Sigmoid colon (tissue), 7 donors: ENCODE data around the gene PEX7. TPM values are rescaled to one million over a fixed set of nuclear protein-coding genes. Genes with fewer than 3 reads are reported as not detected.

Experiments used
- DNase-seq: peaks from one replicate; pipeline ENCODE4 v3.0.0-alpha.2; 2019
- H3K27ac ChIP-seq, 4 donors: fragments of 200-600 bp; sonication (generic); one replicate each; pipeline ENCODE4 v1.5.1; 2016 to 2019; ENCODE audit warnings: mild to moderate bottlenecking in 1 of 4
- H3K27me3 ChIP-seq, 3 donors: fragments of 200-600 bp; sonication (generic); one replicate each; pipeline ENCODE4 v1.5.1; 2019; ENCODE audit warnings: mild to moderate bottlenecking in 1 of 3
- H3K36me3 ChIP-seq, 4 donors: fragments of 200-600 bp; sonication (generic); one replicate each; pipeline ENCODE4 v1.5.1; 2016 to 2019
- H3K4me1 ChIP-seq, 4 donors: fragments of 200-600 bp; sonication (generic); one replicate each; pipeline ENCODE4 v1.5.1; 2017 to 2019
- H3K4me3 ChIP-seq, 4 donors: fragments of 200-600 bp; sonication (generic); one replicate each; pipeline ENCODE4 v1.5.1; 2017 to 2019; ENCODE audit warnings: mild to moderate bottlenecking in 2 of 4, moderate library complexity in 1 of 4
- H3K9me3 ChIP-seq, 4 donors: fragments of 200-600 bp in 3 of 4; sonication (generic) in 3 of 4; one replicate each; pipeline versions ENCODE4 v1.5.1 to v1.6.1; 2013 to 2019
- EP300 ChIP-seq, 4 donors: sonication (generic); formaldehyde crosslinking; IDR thresholded peaks; one replicate each; pipeline ENCODE4 v1.6.1; 2017; ENCODE audit warnings: antibody characterized with exemption in 4 of 4
- POLR2A ChIP-seq, 2 donors: fragments of 450-650 bp; IDR thresholded peaks; one replicate each; pipeline ENCODE4 v1.6.1; 2016; ENCODE audit warnings: antibody characterized with exemption in 2 of 2, mild to moderate bottlenecking in 2 of 2, moderate library complexity in 2 of 2
- POLR2AphosphoS5 ChIP-seq, 4 donors: sonication (generic); formaldehyde crosslinking; IDR thresholded peaks; one replicate each; pipeline ENCODE4 v1.6.1; 2017; ENCODE audit warnings: antibody characterized with exemption in 4 of 4
- WGBS, 2 donors: extraction: QIAGEN DNeasy Blood & Tissue Kit; methylation state at CpG; one replicate each; pipeline ENCODE4 v1.1.7; 2013; 5-methylcytosine and 5-hydroxymethylcytosine counted together
- intact Hi-C: fragments of 100-400 bp; cut with DNase I; formaldehyde crosslinking; loops from one replicate; pipeline ENCODE4 v1.15.1; 2023
- polyA plus RNA-seq, 3 donors: library from polyadenylated mRNA; stranded (reverse); fragments of 200-250 nt; gene quantifications; one replicate each; pipeline ENCODE4 v1.2.3, GENCODE V29; 2013
- total RNA-seq, 4 donors: library from RNA; depleted of rRNA; stranded (reverse); fragments of >200 nt; gene quantifications; one replicate each; pipeline ENCODE4 v1.1.0, GENCODE V29; 2016
- TF ChIP-seq, protein P1 (sequence below), 4 experiments: fragments of 450-650 bp in 3 of 4; fragments of 200-600 bp in 1 of 4; IDR thresholded peaks; one replicate each; pipeline ENCODE4 v1.5.1; 2016 to 2019; ENCODE audit warnings: antibody characterized with exemption in 4 of 4, mild to moderate bottlenecking in 3 of 4, moderate library complexity in 2 of 4
- donor health status: healthy with polysubstance abuse.
- donor health status: Bipolar disorder and iron deficiency.
- donor health status: healthy.

The PEX7 gene
- total and polyA plus RNA-seq, 7 donors, result 2.9 to 15.0 (median 6.9) TPM

DNA sequence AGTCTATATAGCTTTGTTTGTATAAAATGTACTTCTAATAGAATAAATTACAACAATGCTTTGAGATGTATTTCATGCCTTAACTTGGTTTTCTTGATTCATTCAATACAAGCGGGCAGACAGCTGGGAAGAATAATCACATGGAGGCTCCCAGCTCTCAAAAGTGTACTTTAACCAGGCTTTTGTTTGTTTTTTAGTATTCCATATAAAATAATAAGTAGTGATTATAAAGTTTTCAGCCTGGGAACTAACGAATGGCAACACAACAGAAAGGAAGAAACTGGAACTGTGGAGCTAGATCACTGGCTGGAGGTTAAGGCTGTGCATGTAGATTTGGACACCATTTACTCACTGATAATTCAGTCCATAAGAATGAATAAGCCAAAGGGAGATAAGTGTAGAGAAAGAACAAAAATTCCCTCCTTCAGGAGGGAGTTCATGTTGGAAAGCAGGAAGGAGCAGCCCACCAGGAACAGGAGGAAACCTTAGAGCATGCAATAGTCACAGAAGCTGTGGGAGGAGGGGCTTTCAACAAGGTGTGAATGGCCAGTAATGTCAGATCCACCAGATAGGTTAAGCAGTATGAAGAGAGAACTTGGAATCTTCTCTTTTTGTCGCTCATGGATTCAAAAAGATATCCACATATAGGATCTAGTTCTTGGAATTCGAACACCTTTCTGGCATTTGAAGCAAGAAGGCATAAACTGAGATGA, 58.5 kb downstream of the PEX7 start:
- no peak for DNase-seq
- 56 to 82% methylated on average over 4 of the region's 4 CpGs for WGBS, 2 donors
- intact Hi-C loops, result no loop called here
- no peaks in the 10 kb centered on the region for H3K4me1 ChIP-seq
- no peaks in the 10 kb centered on the region for H3K36me3 ChIP-seq
- H3K4me3 ChIP-seq, result no peak overlapping the region
- no peaks in the 10 kb centered on the region for H3K27me3 ChIP-seq
- H3K27ac ChIP-seq, result no peak overlapping the region
- no peak for TF ChIP-seq EP300 (IDR thresholded peaks at IDR 0.05)
- TF ChIP-seq, protein P1, sequence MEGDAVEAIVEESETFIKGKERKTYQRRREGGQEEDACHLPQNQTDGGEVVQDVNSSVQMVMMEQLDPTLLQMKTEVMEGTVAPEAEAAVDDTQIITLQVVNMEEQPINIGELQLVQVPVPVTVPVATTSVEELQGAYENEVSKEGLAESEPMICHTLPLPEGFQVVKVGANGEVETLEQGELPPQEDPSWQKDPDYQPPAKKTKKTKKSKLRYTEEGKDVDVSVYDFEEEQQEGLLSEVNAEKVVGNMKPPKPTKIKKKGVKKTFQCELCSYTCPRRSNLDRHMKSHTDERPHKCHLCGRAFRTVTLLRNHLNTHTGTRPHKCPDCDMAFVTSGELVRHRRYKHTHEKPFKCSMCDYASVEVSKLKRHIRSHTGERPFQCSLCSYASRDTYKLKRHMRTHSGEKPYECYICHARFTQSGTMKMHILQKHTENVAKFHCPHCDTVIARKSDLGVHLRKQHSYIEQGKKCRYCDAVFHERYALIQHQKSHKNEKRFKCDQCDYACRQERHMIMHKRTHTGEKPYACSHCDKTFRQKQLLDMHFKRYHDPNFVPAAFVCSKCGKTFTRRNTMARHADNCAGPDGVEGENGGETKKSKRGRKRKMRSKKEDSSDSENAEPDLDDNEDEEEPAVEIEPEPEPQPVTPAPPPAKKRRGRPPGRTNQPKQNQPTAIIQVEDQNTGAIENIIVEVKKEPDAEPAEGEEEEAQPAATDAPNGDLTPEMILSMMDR (IDR thresholded peaks at IDR 0.05), result no peak
- H3K9me3 ChIP-seq, result no peaks in the 10 kb centered on the region

- H3K4me3 ChIP-seq, result no peak overlapping the region
- no peaks in the 10 kb centered on the region for H3K9me3 ChIP-seq
- DNase-seq, result no peak
- 86 to 89% methylated on average over 3 of the region's 3 CpGs for WGBS, 2 donors
- H3K36me3 ChIP-seq, result no peaks in the 10 kb centered on the region
- TF ChIP-seq, protein P1 (IDR thresholded peaks at IDR 0.05), result no peak
- TF ChIP-seq EP300 (IDR thresholded peaks at IDR 0.05) (no peak), POLR2AphosphoS5 (IDR thresholded peaks at IDR 0.05) (no peak), POLR2A (IDR thresholded peaks at IDR 0.05) (no peak)
- no peak overlapping the region for H3K27ac ChIP-seq
- peaks cover 0 to 4% (median 2%) of the 10 kb centered on the region in 4 donors for H3K4me1 ChIP-seq
- intact Hi-C loops, result no loop called here
- H3K27me3 ChIP-seq, result no peaks in the 10 kb centered on the region
These were observed 63.7 kb downstream of the PEX7 start for GRCh38 chr6:136886091-136886490.

GRCh38 chr6:136887953-136888352, 65.6 kb downstream of the PEX7 start:
- no peak for DNase-seq
- Histone ChIP-seq H3K36me3 (no peaks in the 10 kb centered on the region), H3K9me3 (no peaks in the 10 kb centered on the region), H3K27me3 (no peaks in the 10 kb centered on the region), H3K4me3 (no peak overlapping the region), H3K4me1 (peaks cover 0 to 4% (median 2%) of the 10 kb centered on the region in 4 donors), H3K27ac (no peak overlapping the region)
- 5 to 33% methylated on average over 1 of the region's 1 CpG for WGBS, 2 donors
- TF ChIP-seq EP300 (IDR thresholded peaks at IDR 0.05) (no peak), POLR2AphosphoS5 (IDR thresholded peaks at IDR 0.05) (no peak), POLR2A (IDR thresholded peaks at IDR 0.05) (no peak)
- TF ChIP-seq, protein P1 (IDR thresholded peaks at IDR 0.05), result no peak
- intact Hi-C loops, result no loop called here

GRCh38 chr6:136889271-136890193, 67.1 kb downstream of the PEX7 start:
- no peaks in the 10 kb centered on the region for H3K9me3 ChIP-seq
- DNase-seq, result no peak
- peaks cover 0 to 4% (median 2%) of the 10 kb centered on the region in 4 donors for H3K4me1 ChIP-seq
- no peaks in the 10 kb centered on the region for H3K27me3 ChIP-seq
- TF ChIP-seq EP300 (IDR thresholded peaks at IDR 0.05), result no peak
- TF ChIP-seq POLR2A (IDR thresholded peaks at IDR 0.05), result no peak
- TF ChIP-seq, protein P1 (IDR thresholded peaks at IDR 0.05), result no peak
- no peak for TF ChIP-seq POLR2AphosphoS5 (IDR thresholded peaks at IDR 0.05)
- intact Hi-C loops, result no loop called here
- 51 to 59% methylated on average over 6 of the region's 6 CpGs for WGBS, 2 donors
- H3K27ac ChIP-seq, result no peak overlapping the region
- H3K4me3 ChIP-seq, result no peak overlapping the region
- no peaks in the 10 kb centered on the region for H3K36me3 ChIP-seq
